NCI-H1092 (cell line): ENCODE data around the gene ABCC8.

Experiments
- DNase-seq: peaks from one replicate; lab custom pipeline; 2025; lab: John Stamatoyannopoulos, UW

The ABCC8 gene

GRCh38 chr11:17469998-17470397 is 6.6 kb downstream of the ABCC8 start:
- no peak for DNase-seq

- DNase-seq, result no peak
These were observed 8.5 kb downstream of the ABCC8 start for GRCh38 chr11:17468122-17468521.

GRCh38 chr11:17463546-17464174 is 13.0 kb downstream of the ABCC8 start:
- no peak for DNase-seq

GRCh38 chr11:17462940-17463339 is 13.7 kb downstream of the ABCC8 start:
- no peak for DNase-seq

GRCh38 chr11:17460406-17460805 is 16.2 kb downstream of the ABCC8 start:
- no peak for DNase-seq

- DNase-seq, result no peak
These were observed 17.3 kb downstream of the ABCC8 start for GRCh38 chr11:17459236-17459896.

GRCh38 chr11:17458268-17458667 is 18.4 kb downstream of the ABCC8 start:
- DNase-seq, result no peak

- DNase-seq, result no peak
These were observed 19.1 kb downstream of the ABCC8 start for GRCh38 chr11:17457396-17458173.

- DNase-seq, result no peak
These were observed 24.0 kb downstream of the ABCC8 start for GRCh38 chr11:17452668-17453067.

- no peak for DNase-seq
These were observed 27.5 kb downstream of the ABCC8 start for GRCh38 chr11:17449158-17449557.

- DNase-seq, result no peak
These were observed 30.2 kb downstream of the ABCC8 start for GRCh38 chr11:17446482-17446881.

- DNase-seq, result no peak
These were observed 31.3 kb downstream of the ABCC8 start for GRCh38 chr11:17445240-17445795.

- DNase-seq, result no peak
These were observed 32.5 kb downstream of the ABCC8 start for GRCh38 chr11:17443926-17444690.

- DNase-seq, result no peak
These were observed 33.2 kb downstream of the ABCC8 start for GRCh38 chr11:17443423-17443822.

- no peak for DNase-seq
These were observed 33.6 kb downstream of the ABCC8 start for GRCh38 chr11:17443000-17443399.

- DNase-seq, result peak; percentile 97
These were observed 37.3 kb downstream of the ABCC8 start for GRCh38 chr11:17439316-17439782.

- DNase-seq, result no peak
These were observed 39.3 kb downstream of the ABCC8 start for GRCh38 chr11:17437366-17437765.

- no peak for DNase-seq
These were observed 42.5 kb downstream of the ABCC8 start for GRCh38 chr11:17434108-17434507.

GRCh38 chr11:17432002-17432401 is 44.6 kb downstream of the ABCC8 start:
- no peak for DNase-seq

GRCh38 chr11:17431139-17431538 is 45.5 kb downstream of the ABCC8 start:
- DNase-seq, result no peak

GRCh38 chr11:17430616-17431015 is 46.0 kb downstream of the ABCC8 start:
- DNase-seq, result no peak

GRCh38 chr11:17428925-17429324 is 47.7 kb downstream of the ABCC8 start:
- DNase-seq, result no peak
